H1 (cell line): ENCODE measurements around the gene PAK5. TPM values are rescaled to one million over a fixed set of nuclear protein-coding genes. Genes with fewer than 3 reads are reported as not detected.

Experiments used
- CHD7 ChIP-seq: fragments of 300-600 bp; sonication (generic); IDR thresholded peaks from 2 replicates; pipeline ENCODE4 v1.7.1; 2012; ENCODE audit warnings: low read length, moderate library complexity, mild to moderate bottlenecking, inconsistent platforms; ENCODE audit not compliant: insufficient replicate concordance
- GTF2F1 ChIP-seq: IDR thresholded peaks from 2 replicates; pipeline ENCODE4 v1.6.1; 2012; ENCODE audit warnings: low read depth, low read length, improper control_type of control experiment, borderline replicate concordance
- JUN ChIP-seq: IDR thresholded peaks from 2 replicates; pipeline ENCODE4 v1.6.1; 2011; ENCODE audit warnings: low read depth, mild to moderate bottlenecking, improper control_type of control experiment, low read length
- POU5F1 ChIP-seq: IDR thresholded peaks from 2 replicates; pipeline ENCODE4 v1.6.1; 2011; ENCODE audit warnings: low read depth, mild to moderate bottlenecking, low read length, moderate library complexity
- RFX5 ChIP-seq: IDR thresholded peaks from 2 replicates; pipeline ENCODE4 v1.6.1; 2011; ENCODE audit warnings: low read depth, low read length, improper control_type of control experiment, borderline replicate concordance
- RXRA ChIP-seq: IDR thresholded peaks from 2 replicates; pipeline ENCODE4 v1.6.1; 2011; ENCODE audit warnings: low read depth, mild to moderate bottlenecking, low read length, moderate library complexity; ENCODE audit not compliant: insufficient read depth
- SIN3A ChIP-seq, 2 experiments: IDR thresholded peaks in 1 of 2; conservative IDR thresholded peaks in 1 of 2; 2 replicates each; pipeline ENCODE4 v1.6.1; 2011 to 2012; ENCODE audit warnings: low read length in 2 of 2, improper control_type of control experiment in 1 of 2, low read depth in 1 of 2, mild to moderate bottlenecking in 1 of 2
- polyA plus RNA-seq, 7 experiments: library from polyadenylated mRNA; depleted of rRNA in 3 of 7; stranded (reverse) in 5 of 7; unstranded in 2 of 7; fragments of >200 nt in 5 of 7; fragments of 200-250 nt in 2 of 7; gene quantifications; 1 replicate in 5 of 7; 2 replicates in 1 of 7; 4 replicates in 1 of 7; pipeline versions ENCODE4 v1.2.1 to v1.2.3, GENCODE V29; 2011 to 2013; ENCODE audit warnings: missing spikeins in 2 of 7, mixed read lengths in 2 of 7
- total RNA-seq: library from RNA; stranded (reverse); fragmentation: NEBNext Ultra II Directional; extraction: Animal tissue kit (Norgen Biotek cat#: 25700); gene quantifications from 2 replicates; pipeline ENCODE4 v1.2.1, GENCODE V29; 2021
- TF ChIP-seq, protein P1 (sequence below): IDR thresholded peaks from 2 replicates; pipeline ENCODE4 v1.6.1; 2012; ENCODE audit warnings: low read length, inconsistent platforms

Gene PAK5
- total and polyA plus RNA-seq, 2 of the 8 experiments (the other 6 are each of a cell fraction or from before 2014, with no cell fraction given): 0.54 to 0.80 TPM

- TF ChIP-seq CHD7: no peak
- no peak for TF ChIP-seq JUN
- TF ChIP-seq, protein P1, sequence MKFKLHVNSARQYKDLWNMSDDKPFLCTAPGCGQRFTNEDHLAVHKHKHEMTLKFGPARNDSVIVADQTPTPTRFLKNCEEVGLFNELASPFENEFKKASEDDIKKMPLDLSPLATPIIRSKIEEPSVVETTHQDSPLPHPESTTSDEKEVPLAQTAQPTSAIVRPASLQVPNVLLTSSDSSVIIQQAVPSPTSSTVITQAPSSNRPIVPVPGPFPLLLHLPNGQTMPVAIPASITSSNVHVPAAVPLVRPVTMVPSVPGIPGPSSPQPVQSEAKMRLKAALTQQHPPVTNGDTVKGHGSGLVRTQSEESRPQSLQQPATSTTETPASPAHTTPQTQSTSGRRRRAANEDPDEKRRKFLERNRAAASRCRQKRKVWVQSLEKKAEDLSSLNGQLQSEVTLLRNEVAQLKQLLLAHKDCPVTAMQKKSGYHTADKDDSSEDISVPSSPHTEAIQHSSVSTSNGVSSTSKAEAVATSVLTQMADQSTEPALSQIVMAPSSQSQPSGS: no peak
- TF ChIP-seq RFX5: no peak
- TF ChIP-seq SIN3A (conservative IDR thresholded peaks at IDR 0.05 in 1 of 2, IDR thresholded peaks at IDR 0.05 in 1 of 2; ENCODE audit: low read depth in 1 of 2, low read length in 2 of 2): no peak
- no peak for TF ChIP-seq RXRA
- no peak for TF ChIP-seq GTF2F1
- no peak for TF ChIP-seq POU5F1
Measured at GRCh38 chr20:9592419-9592818, 246.5 kb downstream of the PAK5 start (continued).
